Bronchial epithelial cell (primary cell): ENCODE data around the gene LRP5. TPM values are rescaled to one million over a fixed set of nuclear protein-coding genes. Genes with fewer than 3 reads are reported as not detected.

Source experiments
- DNase-seq: peaks from one replicate; pipeline ENCODE4 v3.0.0-alpha.2; 2010; ENCODE audit warnings: low read depth
- FAIRE-seq: peaks from 2 replicates; lab custom pipeline; 2011; peaks lifted over from hg19 to GRCh38; lab: Jason Lieb, UNC
- H3K27me3 ChIP-seq: 2 replicates; pipeline ENCODE4 v1.5.1; 2011; ENCODE audit warnings: low read length; ENCODE audit not compliant: control insufficient read depth, insufficient read depth
- H3K36me3 ChIP-seq: 2 replicates; pipeline ENCODE4 v1.5.1; 2011; ENCODE audit warnings: low read length; ENCODE audit not compliant: control insufficient read depth, insufficient read depth
- H3K4me3 ChIP-seq: 2 replicates; pipeline ENCODE4 v1.5.1; 2011; ENCODE audit warnings: mild to moderate bottlenecking, low read depth, low read length, control low read depth
- CTCF ChIP-seq: IDR thresholded peaks from 2 replicates; pipeline ENCODE4 v1.5.1; 2011; ENCODE audit warnings: mild to moderate bottlenecking, moderate library complexity, low read length, control low read depth, inconsistent platforms; ENCODE audit not compliant: insufficient read depth, severe bottlenecking
- total RNA-seq: library from RNA; depleted of rRNA; stranded (reverse); fragments of >200 nt; gene quantifications from 2 replicates; pipeline ENCODE4 v1.2.1, GENCODE V29; 2014

The LRP5 gene
- total RNA-seq, 1 donor from 2014 or later, result 21.6 TPM

GRCh38 chr11:68361702-68362101 lies 49.3 kb downstream of the LRP5 start:
- H3K27me3 ChIP-seq, result no peaks in the 10 kb centered on the region
- FAIRE-seq (no peak), DNase-seq (no peak)
- peaks cover 10% of the 10 kb centered on the region for H3K36me3 ChIP-seq
- no peak overlapping the region for H3K4me3 ChIP-seq
- no peak for TF ChIP-seq CTCF

- H3K27me3 ChIP-seq, result no peaks in the 10 kb centered on the region
- no peak overlapping the region for H3K4me3 ChIP-seq
- no peak for TF ChIP-seq CTCF
- H3K36me3 ChIP-seq, result peaks cover 10% of the 10 kb centered on the region
- FAIRE-seq (no peak), DNase-seq (no peak)
Measured at GRCh38 chr11:68362801-68363379, 50.5 kb downstream of the LRP5 start.

GRCh38 chr11:68363776-68364175 lies 51.4 kb downstream of the LRP5 start:
- TF ChIP-seq CTCF, result no peak
- no peak overlapping the region for H3K4me3 ChIP-seq
- DNase-seq (no peak), FAIRE-seq (no peak)
- peaks cover 11% of the 10 kb centered on the region for H3K36me3 ChIP-seq
- H3K27me3 ChIP-seq, result no peaks in the 10 kb centered on the region

GRCh38 chr11:68364581-68364980 lies 52.2 kb downstream of the LRP5 start:
- Histone ChIP-seq H3K27me3 (no peaks in the 10 kb centered on the region), H3K4me3 (no peak overlapping the region), H3K36me3 (peaks cover 11% of the 10 kb centered on the region)
- no peak for TF ChIP-seq CTCF
- DNase-seq (no peak), FAIRE-seq (peak; percentile 86)

GRCh38 chr11:68365943-68366435 lies 53.6 kb downstream of the LRP5 start:
- Histone ChIP-seq H3K27me3 (no peaks in the 10 kb centered on the region), H3K4me3 (no peak overlapping the region), H3K36me3 (peaks cover 10% of the 10 kb centered on the region)
- DNase-seq (no peak), FAIRE-seq (no peak)
- TF ChIP-seq CTCF, result no peak

- no peak overlapping the region for H3K4me3 ChIP-seq
- no peaks in the 10 kb centered on the region for H3K27me3 ChIP-seq
- no peak for DNase-seq
- no peak for TF ChIP-seq CTCF
- H3K36me3 ChIP-seq, result peaks cover 10% of the 10 kb centered on the region
- no peak for FAIRE-seq
Measured at GRCh38 chr11:68367252-68367651, 54.9 kb downstream of the LRP5 start.
